Neuronal stem cell (in vitro differentiated cells): ENCODE data around the gene POLE.

ENCODE experiments used
- DNase-seq: peaks from one replicate; pipeline ENCODE4 v3.0.0-alpha.2; 2013; ENCODE audit warnings: low spot score
- H2AFZ ChIP-seq: one replicate; pipeline ENCODE4 v1.6.1; 2013; ENCODE audit warnings: mild to moderate bottlenecking, low read length, inconsistent platforms
- H2AK5ac ChIP-seq: 2 replicates; pipeline ENCODE4 v1.6.1; 2013; ENCODE audit warnings: low read depth, mild to moderate bottlenecking, inconsistent platforms, low read length, moderate library complexity, mixed read lengths
- H2BK120ac ChIP-seq: 2 replicates; pipeline ENCODE4 v1.6.1; 2013; ENCODE audit warnings: low read depth, mild to moderate bottlenecking, inconsistent platforms, low read length, moderate library complexity, mixed read lengths
- H2BK12ac ChIP-seq: one replicate; pipeline ENCODE4 v1.6.1; 2013; ENCODE audit warnings: low read length, inconsistent platforms
- H2BK15ac ChIP-seq: 2 replicates; pipeline ENCODE4 v1.6.1; 2013; ENCODE audit warnings: mild to moderate bottlenecking, low read length, inconsistent platforms, mixed read lengths
- H2BK5ac ChIP-seq: one replicate; pipeline ENCODE4 v1.6.1; 2013; ENCODE audit warnings: inconsistent platforms, mild to moderate bottlenecking, low read length, moderate library complexity
- H3K14ac ChIP-seq: one replicate; pipeline ENCODE4 v1.6.1; 2013; ENCODE audit warnings: low read length, inconsistent platforms
- H3K18ac ChIP-seq: 2 replicates; pipeline ENCODE4 v1.6.1; 2013; ENCODE audit warnings: low read length, inconsistent platforms
- H3K23ac ChIP-seq: 2 replicates; pipeline ENCODE4 v1.6.1; 2013; ENCODE audit warnings: low read depth, mild to moderate bottlenecking, mixed read lengths, low read length, inconsistent platforms; ENCODE audit not compliant: poor library complexity
- H3K27ac ChIP-seq: replicated peaks from 3 replicates; pipeline ENCODE4 v1.5.1; 2013; ENCODE audit warnings: low read length, inconsistent platforms
- H3K27me3 ChIP-seq, 3 experiments: 2 replicates each; pipeline ENCODE4 v1.6.1; 2013; ENCODE audit warnings: low read length in 3 of 3, mild to moderate bottlenecking in 2 of 3, inconsistent platforms in 1 of 3, low read depth in 1 of 3, mixed read lengths in 1 of 3, moderate library complexity in 1 of 3; ENCODE audit not compliant: control insufficient read depth in 3 of 3, insufficient read depth in 3 of 3
- H3K36me3 ChIP-seq, 2 donors: replicated peaks in 1 of 2; 2 replicates each; pipeline ENCODE4 v1.6.1; 2013; ENCODE audit warnings: low read length in 2 of 2; ENCODE audit not compliant: control insufficient read depth in 2 of 2, insufficient read depth in 2 of 2
- H3K4ac ChIP-seq: 2 replicates; pipeline ENCODE4 v1.6.1; 2013; ENCODE audit warnings: inconsistent platforms, mild to moderate bottlenecking, low read length, moderate library complexity
- H3K4me1 ChIP-seq, 2 donors: 1 replicate in 1 of 2; 2 replicates in 1 of 2; pipeline ENCODE4 v1.6.1; 2013; ENCODE audit warnings: low read length in 2 of 2, low read depth in 1 of 2; ENCODE audit not compliant: control insufficient read depth in 2 of 2, insufficient read depth in 1 of 2
- H3K4me2 ChIP-seq: one replicate; pipeline ENCODE4 v1.6.1; 2013; ENCODE audit warnings: mild to moderate bottlenecking, low read length, inconsistent platforms; ENCODE audit not compliant: insufficient read depth, poor library complexity, severe bottlenecking
- H3K4me3 ChIP-seq, 2 donors: 2 replicates each; pipeline ENCODE4 v1.5.1; 2013; ENCODE audit warnings: low read length in 2 of 2, mild to moderate bottlenecking in 2 of 2, inconsistent platforms in 1 of 2, moderate library complexity in 1 of 2
- H3K79me1 ChIP-seq: one replicate; pipeline ENCODE4 v1.6.1; 2013; ENCODE audit warnings: low read depth, mild to moderate bottlenecking, inconsistent platforms, low read length, moderate library complexity
- H3K9ac ChIP-seq: one replicate; pipeline ENCODE4 v1.6.1; 2013; ENCODE audit warnings: mild to moderate bottlenecking, low read depth, low read length, inconsistent platforms; ENCODE audit not compliant: poor library complexity
- H3K9me3 ChIP-seq, 2 donors: replicated peaks in 1 of 2; 2 replicates each; pipeline versions ENCODE3 to v1.6.1; 2013; ENCODE audit warnings: low read length in 2 of 2, mild to moderate bottlenecking in 2 of 2, inconsistent platforms in 1 of 2, low read depth in 1 of 2, mixed read lengths in 1 of 2, moderate library complexity in 1 of 2; ENCODE audit not compliant: control insufficient read depth in 2 of 2, insufficient read depth in 1 of 2
- H4K8ac ChIP-seq: one replicate; pipeline ENCODE4 v1.6.1; 2013; ENCODE audit warnings: low read depth, mild to moderate bottlenecking, inconsistent platforms, low read length, moderate library complexity
- H4K91ac ChIP-seq: one replicate; pipeline ENCODE4 v1.6.1; 2013; ENCODE audit warnings: low read length, low read depth, mild to moderate bottlenecking, inconsistent platforms; ENCODE audit not compliant: poor library complexity
- WGBS, 2 donors: extraction: QIAGEN DNeasy Blood & Tissue Kit; methylation state at CpG; one replicate each; pipeline ENCODE4 v1.1.7; 2013; ENCODE audit warnings: missing lambda C conversion rate in 2 of 2, mixed read lengths in 1 of 2; ENCODE audit not compliant: insufficient read length in 2 of 2, insufficient replicate concordance in 1 of 2; ENCODE audit errors: extremely low coverage in 2 of 2; 5-methylcytosine and 5-hydroxymethylcytosine counted together

POLE gene

GRCh38 chr12:132689227-132689626 lies 2.1 kb upstream of the POLE start:
- DNase-seq: no peak

GRCh38 chr12:132686825-132687210 lies 324 bp downstream of the POLE start:
- H2BK15ac ChIP-seq: no peak overlapping the region
- H3K23ac ChIP-seq: peak overlapping the region; percentile 80
- peak overlapping the region; percentile 56 for H3K27ac ChIP-seq
- H3K9me3 ChIP-seq: peaks cover 0 to 13% of the 10 kb centered on the region in 2 donors
- H3K4ac ChIP-seq: no peak overlapping the region
- no peak overlapping the region for H2AK5ac ChIP-seq
- H4K8ac ChIP-seq: no peak overlapping the region
- peak overlapping the region; percentile 42 for H3K4me2 ChIP-seq
- no peak overlapping the region for H2BK120ac ChIP-seq
- H2AFZ ChIP-seq: peak overlapping the region; percentile 89
- no peak overlapping the region for H3K14ac ChIP-seq
- H2BK12ac ChIP-seq: no peak overlapping the region
- DNase-seq: no peak
- H3K36me3 ChIP-seq: peaks cover 7 to 35% of the 10 kb centered on the region in 2 donors
- WGBS, 2 donors: no CpG with 5 or more reads among the region's 55 CpGs
- peak overlapping the region; percentile 81 for H3K9ac ChIP-seq
- H2BK5ac ChIP-seq: no peak overlapping the region
- H3K4me1 ChIP-seq: peaks cover 0 to 9% of the 10 kb centered on the region in 2 donors
- peak overlapping the region; percentile 9 for H3K18ac ChIP-seq
- H3K79me1 ChIP-seq: peaks cover 7% of the 10 kb centered on the region
- peak overlapping the region; percentile 72 for H4K91ac ChIP-seq
- H3K27me3 ChIP-seq: peaks cover 0 to 4% (median 0%) of the 10 kb centered on the region in 3 experiments
- H3K4me3 ChIP-seq: peak overlapping the region; percentile 71 to 89

More at GRCh38 chr12:132689227-132689626, 2.1 kb upstream of the POLE start:
- Histone ChIP-seq H3K79me1 (peaks cover 7% of the 10 kb centered on the region), H3K14ac (no peak overlapping the region), H3K4me1 (peaks cover 0 to 9% of the 10 kb centered on the region in 2 donors), H4K8ac (no peak overlapping the region), H2BK15ac (no peak overlapping the region), H3K27me3 (peaks cover 0 to 4% (median 0%) of the 10 kb centered on the region in 3 experiments), H3K9me3 (peaks cover 0 to 4% of the 10 kb centered on the region in 2 donors), H3K36me3 (peaks cover 7 to 35% of the 10 kb centered on the region in 2 donors), H3K9ac (no peak overlapping the region), H3K4ac (no peak overlapping the region), H4K91ac (no peak overlapping the region), H2AK5ac (no peak overlapping the region), H3K4me3 (peak overlapping the region; percentile 23 to 28), H2BK12ac (no peak overlapping the region), H3K18ac (no peak overlapping the region), H3K27ac (no peak overlapping the region), H2BK120ac (no peak overlapping the region), H3K23ac (no peak overlapping the region), H2BK5ac (no peak overlapping the region), H2AFZ (no peak overlapping the region), H3K4me2 (no peak overlapping the region)
- no CpG with 5 or more reads among the region's 18 CpGs for WGBS, 2 donors

GRCh38 chr12:132685400-132685799 lies 1.7 kb downstream of the POLE start:
- Histone ChIP-seq H2BK12ac (no peak overlapping the region), H3K4me3 (peak overlapping the region in 1 of 2 donors; percentile 71), H2AK5ac (no peak overlapping the region), H3K4me2 (no peak overlapping the region), H3K27ac (no peak overlapping the region), H2AFZ (no peak overlapping the region), H3K9me3 (peaks cover 0 to 13% of the 10 kb centered on the region in 2 donors), H3K14ac (no peak overlapping the region), H2BK120ac (no peak overlapping the region), H3K4ac (no peak overlapping the region), H3K27me3 (peaks cover 0 to 4% (median 0%) of the 10 kb centered on the region in 3 experiments), H3K79me1 (peaks cover 8% of the 10 kb centered on the region), H4K91ac (no peak overlapping the region), H3K4me1 (peaks cover 0 to 9% of the 10 kb centered on the region in 2 donors), H2BK15ac (no peak overlapping the region), H3K23ac (peak overlapping the region; percentile 45), H3K9ac (peak overlapping the region; percentile 38), H3K18ac (no peak overlapping the region), H4K8ac (no peak overlapping the region), H3K36me3 (peaks cover 5 to 33% of the 10 kb centered on the region in 2 donors), H2BK5ac (no peak overlapping the region)
- DNase-seq: no peak
- WGBS, 2 donors: no CpG with 5 or more reads among the region's 5 CpGs

- no peak overlapping the region for H3K14ac ChIP-seq
- no peak for DNase-seq
- H3K9me3 ChIP-seq: peaks cover 0 to 2% of the 10 kb centered on the region in 2 donors
- no peak overlapping the region for H4K8ac ChIP-seq
- no peak overlapping the region for H3K18ac ChIP-seq
- no peak overlapping the region for H2AFZ ChIP-seq
- no peak overlapping the region for H2BK120ac ChIP-seq
- no peak overlapping the region for H2BK12ac ChIP-seq
- H3K4me2 ChIP-seq: no peak overlapping the region
- H2BK5ac ChIP-seq: no peak overlapping the region
- no peaks in the 10 kb centered on the region for H3K27me3 ChIP-seq
- H3K4me3 ChIP-seq: no peak overlapping the region
- H3K79me1 ChIP-seq: peaks cover 4% of the 10 kb centered on the region
- no peaks in the 10 kb centered on the region for H3K4me1 ChIP-seq
- H3K4ac ChIP-seq: no peak overlapping the region
- WGBS, 2 donors: no CpG with 5 or more reads among the region's 9 CpGs
- H2BK15ac ChIP-seq: no peak overlapping the region
- no peak overlapping the region for H3K9ac ChIP-seq
- H2AK5ac ChIP-seq: no peak overlapping the region
- peaks cover 54 to 93% of the 10 kb centered on the region in 2 donors for H3K36me3 ChIP-seq
- no peak overlapping the region for H3K23ac ChIP-seq
- H3K27ac ChIP-seq: no peak overlapping the region
- H4K91ac ChIP-seq: no peak overlapping the region
These were observed 9.7 kb downstream of the POLE start for GRCh38 chr12:132677492-132677891.
